GM12892 (cell line): ENCODE measurements around the gene FCMR.

Source experiments
- POLR2A ChIP-seq: IDR thresholded peaks from 2 replicates; pipeline ENCODE4 v1.6.1; 2011; ENCODE audit warnings: low read depth, low read length, control low read depth
- POLR2AphosphoS5 ChIP-seq: IDR thresholded peaks from 2 replicates; pipeline ENCODE4 v1.6.1; 2011; ENCODE audit warnings: low read depth, low read length, control low read depth

GRCh38 chr1:206915030-206915735, 6.6 kb downstream of the FCMR start:
- TF ChIP-seq POLR2A (no peak), POLR2AphosphoS5 (no peak)
